H9 (cell line): Measurements from ENCODE around the gene PSMB8. TPM values are rescaled to one million over a fixed set of nuclear protein-coding genes. Genes with fewer than 3 reads are reported as not detected.

Source experiments
- DNase-seq: peaks from one replicate; pipeline ENCODE4 v3.0.0-alpha.2; 2017
- H2AFZ ChIP-seq: one replicate; pipeline ENCODE4 v1.6.1; 2013; ENCODE audit warnings: mild to moderate bottlenecking, low read length, control low read depth, moderate library complexity
- H2AK5ac ChIP-seq: 2 replicates; pipeline ENCODE4 v1.6.1; 2013; ENCODE audit warnings: low read length, control low read depth, mixed read lengths; ENCODE audit not compliant: insufficient read length
- H2BK120ac ChIP-seq: one replicate; pipeline ENCODE4 v1.6.1; 2013; ENCODE audit warnings: low read depth, mild to moderate bottlenecking, low read length, control low read depth, inconsistent platforms; ENCODE audit not compliant: poor library complexity, severe bottlenecking
- H2BK12ac ChIP-seq: 2 replicates; pipeline ENCODE4 v1.6.1; 2013; ENCODE audit warnings: low read length, control low read depth, mixed read lengths, low read depth; ENCODE audit not compliant: insufficient read length
- H2BK15ac ChIP-seq: 2 replicates; pipeline ENCODE4 v1.6.1; 2013; ENCODE audit warnings: low read depth, low read length, control low read depth
- H2BK20ac ChIP-seq: one replicate; pipeline ENCODE4 v1.6.1; 2013; ENCODE audit warnings: low read depth, mild to moderate bottlenecking, low read length, control low read depth, inconsistent platforms; ENCODE audit not compliant: poor library complexity, severe bottlenecking
- H2BK5ac ChIP-seq: 2 replicates; pipeline ENCODE4 v1.6.1; 2013; ENCODE audit warnings: low read length, control low read depth, mixed read lengths; ENCODE audit not compliant: insufficient read length
- H3K14ac ChIP-seq: 2 replicates; pipeline ENCODE4 v1.6.1; 2013; ENCODE audit warnings: low read length, control low read depth; ENCODE audit not compliant: insufficient read depth
- H3K18ac ChIP-seq: 2 replicates; pipeline ENCODE4 v1.6.1; 2013; ENCODE audit warnings: low read depth, mild to moderate bottlenecking, mixed read lengths, low read length, control low read depth; ENCODE audit not compliant: insufficient read length
- H3K23ac ChIP-seq: 2 replicates; pipeline ENCODE4 v1.6.1; 2013; ENCODE audit warnings: low read length, control low read depth, mixed read lengths, low read depth; ENCODE audit not compliant: insufficient read length
- H3K23me2 ChIP-seq: 2 replicates; pipeline ENCODE4 v1.6.1; 2013; ENCODE audit warnings: low read depth, mild to moderate bottlenecking, mixed read lengths, low read length, control low read depth; ENCODE audit not compliant: insufficient read length, poor library complexity, severe bottlenecking
- H3K27ac ChIP-seq: 2 replicates; pipeline ENCODE4 v1.5.1; 2013; ENCODE audit warnings: low read length, control low read depth, mixed read lengths, low read depth; ENCODE audit not compliant: insufficient read length
- H3K27me3 ChIP-seq: 2 replicates; pipeline ENCODE4 v1.6.1; 2013; ENCODE audit warnings: low read length, control low read depth, inconsistent platforms; ENCODE audit not compliant: insufficient read depth
- H3K4ac ChIP-seq: 2 replicates; pipeline ENCODE4 v1.6.1; 2013; ENCODE audit warnings: low read depth, mild to moderate bottlenecking, control low read depth, inconsistent platforms, low read length, moderate library complexity
- H3K4me1 ChIP-seq: 2 replicates; pipeline ENCODE4 v1.6.1; 2013; ENCODE audit warnings: low read length, control low read depth, inconsistent platforms; ENCODE audit not compliant: insufficient read depth
- H3K4me2 ChIP-seq: 2 replicates; pipeline ENCODE4 v1.6.1; 2013; ENCODE audit warnings: low read length, control low read depth, mixed read lengths; ENCODE audit not compliant: insufficient read length, insufficient read depth
- H3K56ac ChIP-seq: 2 replicates; pipeline ENCODE4 v1.6.1; 2013; ENCODE audit warnings: low read depth, mild to moderate bottlenecking, mixed read lengths, low read length, control low read depth; ENCODE audit not compliant: insufficient read length
- H3K79me1 ChIP-seq: 2 replicates; pipeline ENCODE4 v1.6.1; 2013; ENCODE audit warnings: low read depth, mild to moderate bottlenecking, moderate library complexity, low read length, control low read depth, inconsistent platforms; ENCODE audit not compliant: insufficient read depth, poor library complexity, severe bottlenecking
- H3K79me2 ChIP-seq: 2 replicates; pipeline ENCODE4 v1.6.1; 2013; ENCODE audit warnings: low read length, control low read depth, inconsistent platforms; ENCODE audit not compliant: insufficient read depth
- H3K9ac ChIP-seq: 2 replicates; pipeline ENCODE4 v1.6.1; 2013; ENCODE audit warnings: low read length, control low read depth, mixed read lengths; ENCODE audit not compliant: insufficient read length; ENCODE audit errors: extremely low read depth
- H3K9me3 ChIP-seq: one replicate; pipeline ENCODE4 v1.6.1; 2013; ENCODE audit warnings: low read depth, low read length, inconsistent platforms; ENCODE audit not compliant: control insufficient read depth
- H3T11ph ChIP-seq: one replicate; pipeline ENCODE4 v1.6.1; 2013; ENCODE audit warnings: mild to moderate bottlenecking, low read length, control low read depth, inconsistent platforms
- H4K20me1 ChIP-seq: one replicate; pipeline ENCODE4 v1.6.1; 2013; ENCODE audit not compliant: control insufficient read depth, insufficient read length, insufficient read depth
- H4K5ac ChIP-seq: 2 replicates; pipeline ENCODE4 v1.6.1; 2013; ENCODE audit warnings: low read depth, mild to moderate bottlenecking, mixed read lengths, low read length, control low read depth; ENCODE audit not compliant: insufficient read length
- H4K8ac ChIP-seq: replicated peaks from 2 replicates; pipeline ENCODE4 v1.6.1; 2013; ENCODE audit warnings: low read length, control low read depth, mixed read lengths, low read depth; ENCODE audit not compliant: insufficient read length
- H4K91ac ChIP-seq: 2 replicates; pipeline ENCODE4 v1.6.1; 2013; ENCODE audit warnings: low read depth, mild to moderate bottlenecking, moderate library complexity, mixed read lengths, low read length, control low read depth; ENCODE audit not compliant: insufficient read length
- H3K27ac Mint-ChIP-seq, 3 experiments: 2 replicates in 2 of 3; 3 replicates in 1 of 3; pipeline ENCODE4 v1.8.0; 2020 to 2021; ENCODE audit warnings: mixed read lengths in 3 of 3, mild to moderate bottlenecking in 1 of 3, moderate library complexity in 1 of 3
- H3K27me3 Mint-ChIP-seq: 2 replicates; pipeline ENCODE4 v1.8.0; 2021; ENCODE audit warnings: low read depth, mild to moderate bottlenecking, moderate library complexity, mixed read lengths
- H3K36me3 Mint-ChIP-seq, 3 experiments: 2 replicates in 2 of 3; 3 replicates in 1 of 3; pipeline ENCODE4 v1.8.0; 2020 to 2021; ENCODE audit warnings: low read depth in 3 of 3, mixed read lengths in 3 of 3; ENCODE audit not compliant: insufficient read depth in 1 of 3
- H3K4me1 Mint-ChIP-seq, 2 experiments: 2 replicates each; pipeline ENCODE4 v1.8.0; 2020; ENCODE audit warnings: mixed read lengths in 2 of 2
- H3K4me3 Mint-ChIP-seq, 2 experiments: 2 replicates in 1 of 2; 3 replicates in 1 of 2; pipeline ENCODE4 v1.8.0; 2020 to 2021; ENCODE audit warnings: mild to moderate bottlenecking in 2 of 2, mixed read lengths in 2 of 2, moderate library complexity in 1 of 2
- H3K9me3 Mint-ChIP-seq, 2 experiments: 2 replicates in 1 of 2; 3 replicates in 1 of 2; pipeline ENCODE4 v1.8.0; 2020; ENCODE audit warnings: mild to moderate bottlenecking in 2 of 2, mixed read lengths in 2 of 2, moderate library complexity in 1 of 2
- CTCF ChIP-seq: fragments of 200-600 bp; sonication (generic); conservative IDR thresholded peaks from 3 replicates; pipeline ENCODE4 v1.8.0; 2021; ENCODE audit warnings: antibody characterized with exemption, mild to moderate bottlenecking
- WGBS: extraction: QIAGEN DNeasy Blood & Tissue Kit; methylation state at CpG from one replicate; pipeline ENCODE4 v1.1.7; 2013; ENCODE audit warnings: missing lambda C conversion rate, low lambda C conversion rate, mixed read lengths; ENCODE audit not compliant: insufficient read length; ENCODE audit errors: extremely low coverage; 5-methylcytosine and 5-hydroxymethylcytosine counted together
- total RNA-seq: library from RNA; stranded (reverse); gene quantifications from 2 replicates; pipeline ENCODE4 v1.2.1, GENCODE V29; 2021

The PSMB8 gene
- total RNA-seq, 1 experiment from 2014 or later = 19.1 TPM

- Histone ChIP-seq H3K23ac (no peak overlapping the region), H4K8ac (no peak overlapping the region), H3K27ac (no peak overlapping the region), H3K18ac (no peak overlapping the region), H3K4me1 (no peaks in the 10 kb centered on the region), H3K4ac (no peak overlapping the region), H3K27me3 (no peaks in the 10 kb centered on the region), H4K20me1 (no peaks in the 10 kb centered on the region), H3K9me3 (no peaks in the 10 kb centered on the region), H3K79me1 (no peaks in the 10 kb centered on the region), H3K23me2 (peaks cover 7% of the 10 kb centered on the region), H4K5ac (no peak overlapping the region), H2AK5ac (no peak overlapping the region), H3K9ac (no peak overlapping the region), H2BK20ac (no peak overlapping the region), H2AFZ (no peak overlapping the region), H3K56ac (no peak overlapping the region), H3K14ac (no peak overlapping the region), H3T11ph (no peak overlapping the region), H2BK15ac (no peak overlapping the region), H3K4me2 (no peak overlapping the region), H3K79me2 (no peaks in the 10 kb centered on the region), H2BK5ac (no peak overlapping the region), H2BK12ac (no peak overlapping the region), H2BK120ac (no peak overlapping the region), H4K91ac (no peak overlapping the region)
- Mint-ChIP-seq H3K4me3 (no peak overlapping the region), H3K4me1 (peaks cover 4 to 8% of the 10 kb centered on the region in 2 experiments; a peak in 2 of 4 replicates), H3K27me3 (peaks cover 2% of the 10 kb centered on the region; the same call in 1 of the 2 replicates), H3K9me3 (no peaks in the 10 kb centered on the region), H3K36me3 (peaks cover 0 to 2% (median 0%) of the 10 kb centered on the region in 3 experiments; a peak in 2 of 7 replicates), H3K27ac (no peak overlapping the region)
- DNase-seq = no peak
- no CpG with 5 or more reads among the region's 1 CpG for WGBS
- TF ChIP-seq CTCF = no peak
Observed at GRCh38 chr6:32889533-32889932, 45.7 kb upstream of the PSMB8 start.
